Measurements from ENCODE around the gene C12orf60.

- TF ChIP-seq CTCF (IDR thresholded peaks at IDR 0.05) (no peak), POLR2A (IDR thresholded peaks at IDR 0.05) (no peak)
These were observed 30.5 kb upstream of the C12orf60 start for GRCh38 chr12:14772946-14773345.
